NCI-H524 treated with DMSO at 0.1 percent for 48 hours (cell line): ENCODE results near the gene LSR.

ENCODE experiments used
- DNase-seq: peaks from one replicate; lab custom pipeline; 2025; lab: John Stamatoyannopoulos, UW

Gene LSR

GRCh38 chr19:35247526-35248309 lies 1.1 kb upstream of the LSR start:
- no peak for DNase-seq

- DNase-seq: no peak
Measured at GRCh38 chr19:35249146-35249847, 495 bp downstream of the LSR start.

GRCh38 chr19:35249848-35250711 lies 1.3 kb downstream of the LSR start:
- no peak for DNase-seq

- no peak for DNase-seq
Measured at GRCh38 chr19:35251456-35251855, 2.7 kb downstream of the LSR start.

GRCh38 chr19:35253316-35254286 lies 4.8 kb downstream of the LSR start:
- DNase-seq: no peak

GRCh38 chr19:35254341-35255297 lies 5.8 kb downstream of the LSR start:
- no peak for DNase-seq

- DNase-seq: no peak
Measured at GRCh38 chr19:35256566-35256965, 7.8 kb downstream of the LSR start.

GRCh38 chr19:35257113-35257461 lies 8.3 kb downstream of the LSR start:
- DNase-seq: no peak

GRCh38 chr19:35260694-35261304 lies 12.0 kb downstream of the LSR start:
- DNase-seq: no peak

- DNase-seq: no peak
Measured at GRCh38 chr19:35261356-35262100, 12.7 kb downstream of the LSR start.

GRCh38 chr19:35262101-35262761 lies 13.4 kb downstream of the LSR start:
- DNase-seq: no peak

GRCh38 chr19:35264268-35265125 lies 15.7 kb downstream of the LSR start:
- no peak for DNase-seq

GRCh38 chr19:35265126-35265899 lies 16.5 kb downstream of the LSR start:
- DNase-seq: no peak

GRCh38 chr19:35265900-35266519 lies 17.2 kb downstream of the LSR start:
- no peak for DNase-seq

GRCh38 chr19:35266520-35267352 lies 17.9 kb downstream of the LSR start:
- no peak for DNase-seq
